Body of pancreas (tissue), 4 donors: ENCODE results near the gene RGS10. TPM values are rescaled to one million over a fixed set of nuclear protein-coding genes. Genes with fewer than 3 reads are reported as not detected.

Experiments
- ATAC-seq: fragments of 150-250 bp; one replicate; pipeline ENCODE4 v1.9.1; 2016
- DNase-seq, 4 donors: peaks; one replicate each; pipeline ENCODE4 v3.0.0-alpha.2; 2019
- H3K27ac ChIP-seq, 4 donors: fragments of 200-600 bp; sonication (generic); 1 replicate in 3 of 4; 2 replicates in 1 of 4; pipeline versions ENCODE4 v1.5.1 to v1.6.1; 2016 to 2019; ENCODE audit warnings: mild to moderate bottlenecking in 1 of 4, mixed read lengths in 1 of 4, moderate library complexity in 1 of 4
- H3K27me3 ChIP-seq, 2 donors: fragments of 200-600 bp; sonication (generic); one replicate each; pipeline ENCODE4 v1.6.0; 2016; ENCODE audit warnings: mild to moderate bottlenecking in 1 of 2
- H3K36me3 ChIP-seq, 2 donors: fragments of 200-600 bp; sonication (generic); replicated peaks in 1 of 2; 2 replicates each; pipeline ENCODE4 v1.5.1; 2016; ENCODE audit warnings: low read depth in 2 of 2; ENCODE audit not compliant: insufficient read depth in 1 of 2
- H3K4me1 ChIP-seq: fragments of 200-600 bp; sonication (generic); one replicate; pipeline ENCODE4 v1.6.0; 2016
- H3K4me3 ChIP-seq, 2 donors: fragments of 200-600 bp; sonication (generic); 1 replicate in 1 of 2; 2 replicates in 1 of 2; pipeline ENCODE4 v1.5.1; 2016 to 2019
- H3K9me3 ChIP-seq, 3 donors: fragments of 200-600 bp; sonication (generic); 1 replicate in 2 of 3; 2 replicates in 1 of 3; pipeline ENCODE4 v1.5.1; 2016
- CTCF ChIP-seq, 7 experiments: fragments of 450-650 bp in 4 of 7; fragments of 200-600 bp in 3 of 7; sonication (generic) in 3 of 7; IDR thresholded peaks; one replicate each; pipeline ENCODE4 v1.5.1; 2016 to 2019; ENCODE audit warnings: antibody characterized with exemption in 7 of 7
- POLR2A ChIP-seq, 3 donors: fragments of 450-650 bp; IDR thresholded peaks; one replicate each; pipeline ENCODE4 v1.6.1; 2016; ENCODE audit warnings: antibody characterized with exemption in 3 of 3, mild to moderate bottlenecking in 2 of 3
- WGBS, 2 donors: methylation state at CpG; one replicate each; pipeline ENCODE4 v1.1.5; 2017; 5-methylcytosine and 5-hydroxymethylcytosine counted together
- intact Hi-C: fragments of 100-400 bp; cut with DNase I; formaldehyde crosslinking; loops from one replicate; pipeline ENCODE4 v1.15.1; 2023
- total RNA-seq, 2 donors: library from RNA; depleted of rRNA; stranded (reverse); fragments of >200 nt; gene quantifications; one replicate each; pipeline ENCODE4 v1.1.0, GENCODE V29; 2016

RGS10 gene
- total RNA-seq, 2 donors from 2014 or later: 13.2 to 21.3 TPM

- DNase-seq (no peak), ATAC-seq (no peak)
- H3K27me3 ChIP-seq: no peaks in the 10 kb centered on the region
- 49 to 62% methylated on average over 7 of the region's 7 CpGs for WGBS, 2 donors
- no peaks in the 10 kb centered on the region for H3K9me3 ChIP-seq
- H3K27ac ChIP-seq: no peak overlapping the region
- H3K4me1 ChIP-seq: no peaks in the 10 kb centered on the region
- TF ChIP-seq CTCF (IDR thresholded peaks at IDR 0.05): no peak
- H3K36me3 ChIP-seq: no peaks in the 10 kb centered on the region
- intact Hi-C loops: no loop called here
- no peak overlapping the region for H3K4me3 ChIP-seq
These were observed 72.7 kb downstream of the RGS10 start for GRCh38 chr10:119469846-119470245.

GRCh38 chr10:119469325-119469707 lies 73.2 kb downstream of the RGS10 start:
- 94 to 96% methylated on average over 3 to 8 of the region's 8 CpGs for WGBS, 2 donors
- intact Hi-C loops: no loop called here
- H3K9me3 ChIP-seq: no peaks in the 10 kb centered on the region
- no peaks in the 10 kb centered on the region for H3K4me1 ChIP-seq
- no peaks in the 10 kb centered on the region for H3K27me3 ChIP-seq
- ATAC-seq (no peak), DNase-seq (no peak)
- no peak overlapping the region for H3K4me3 ChIP-seq
- H3K36me3 ChIP-seq: no peaks in the 10 kb centered on the region
- H3K27ac ChIP-seq: no peak overlapping the region
- TF ChIP-seq CTCF (IDR thresholded peaks at IDR 0.05) (no peak), POLR2A (IDR thresholded peaks at IDR 0.05) (no peak)

- Histone ChIP-seq H3K36me3 (no peaks in the 10 kb centered on the region), H3K4me3 (no peak overlapping the region), H3K27ac (no peak overlapping the region), H3K27me3 (no peaks in the 10 kb centered on the region), H3K9me3 (no peaks in the 10 kb centered on the region), H3K4me1 (no peaks in the 10 kb centered on the region)
- ATAC-seq (no peak), DNase-seq (no peak)
- intact Hi-C loops: no loop called here
- 69 to 72% methylated on average over 10 to 12 of the region's 13 CpGs for whole genome bisulfite sequencing, 2 donors
- no peak for TF ChIP-seq POLR2A (IDR thresholded peaks at IDR 0.05)
- TF ChIP-seq CTCF (IDR thresholded peaks at IDR 0.05): no peak
These were observed 73.8 kb downstream of the RGS10 start for GRCh38 chr10:119468542-119469324.

- no peak overlapping the region for H3K4me3 ChIP-seq
- no peak overlapping the region for H3K27ac ChIP-seq
- intact Hi-C loops: no loop called here
- H3K36me3 ChIP-seq: no peaks in the 10 kb centered on the region
- ATAC-seq (no peak), DNase-seq (no peak)
- WGBS, 2 donors: 71 to 77% methylated on average over 2 to 7 of the region's 7 CpGs
- TF ChIP-seq CTCF (IDR thresholded peaks at IDR 0.05) (no peak), POLR2A (IDR thresholded peaks at IDR 0.05) (no peak)
- no peaks in the 10 kb centered on the region for H3K9me3 ChIP-seq
- no peaks in the 10 kb centered on the region for H3K27me3 ChIP-seq
- no peaks in the 10 kb centered on the region for H3K4me1 ChIP-seq
These were observed 75.9 kb downstream of the RGS10 start for GRCh38 chr10:119466655-119467054.

GRCh38 chr10:119466076-119466475 lies 76.4 kb downstream of the RGS10 start:
- no peak for TF ChIP-seq CTCF (IDR thresholded peaks at IDR 0.05)
- TF ChIP-seq POLR2A (IDR thresholded peaks at IDR 0.05): no peak
- 62 to 67% methylated on average over 9 to 10 of the region's 10 CpGs for WGBS, 2 donors
- ATAC-seq: no peak

More at GRCh38 chr10:119466076-119466475, 76.4 kb downstream of the RGS10 start:
- no peak overlapping the region for H3K4me3 ChIP-seq
- no peak for DNase-seq
- H3K27me3 ChIP-seq: no peaks in the 10 kb centered on the region
- no peak overlapping the region for H3K27ac ChIP-seq
- H3K9me3 ChIP-seq: no peaks in the 10 kb centered on the region
- no peaks in the 10 kb centered on the region for H3K4me1 ChIP-seq
- H3K36me3 ChIP-seq: no peaks in the 10 kb centered on the region
- intact Hi-C loops: no loop called here
